DMS79 treated with DMSO at 0.1 percent for 48 hours (cell line): ENCODE data around the gene MED29.
A peak's percentile ranks its signal among the peaks of the same experiment; 100 is the strongest.

Experiments
- DNase-seq: peaks from one replicate; lab custom pipeline; 2025; lab: John Stamatoyannopoulos, UW

MED29 gene

GRCh38 chr19:39398297-39398864 is 7.2 kb downstream of the MED29 start:
- no peak for DNase-seq

- DNase-seq, result no peak
Observed at GRCh38 chr19:39399668-39400050, 8.5 kb downstream of the MED29 start.

- no peak for DNase-seq
Observed at GRCh38 chr19:39400061-39400460, 8.9 kb downstream of the MED29 start.

- DNase-seq, result no peak
Observed at GRCh38 chr19:39401070-39401548, 9.9 kb downstream of the MED29 start.

- DNase-seq, result no peak
Observed at GRCh38 chr19:39401549-39402345, 10.6 kb downstream of the MED29 start.

DNA sequence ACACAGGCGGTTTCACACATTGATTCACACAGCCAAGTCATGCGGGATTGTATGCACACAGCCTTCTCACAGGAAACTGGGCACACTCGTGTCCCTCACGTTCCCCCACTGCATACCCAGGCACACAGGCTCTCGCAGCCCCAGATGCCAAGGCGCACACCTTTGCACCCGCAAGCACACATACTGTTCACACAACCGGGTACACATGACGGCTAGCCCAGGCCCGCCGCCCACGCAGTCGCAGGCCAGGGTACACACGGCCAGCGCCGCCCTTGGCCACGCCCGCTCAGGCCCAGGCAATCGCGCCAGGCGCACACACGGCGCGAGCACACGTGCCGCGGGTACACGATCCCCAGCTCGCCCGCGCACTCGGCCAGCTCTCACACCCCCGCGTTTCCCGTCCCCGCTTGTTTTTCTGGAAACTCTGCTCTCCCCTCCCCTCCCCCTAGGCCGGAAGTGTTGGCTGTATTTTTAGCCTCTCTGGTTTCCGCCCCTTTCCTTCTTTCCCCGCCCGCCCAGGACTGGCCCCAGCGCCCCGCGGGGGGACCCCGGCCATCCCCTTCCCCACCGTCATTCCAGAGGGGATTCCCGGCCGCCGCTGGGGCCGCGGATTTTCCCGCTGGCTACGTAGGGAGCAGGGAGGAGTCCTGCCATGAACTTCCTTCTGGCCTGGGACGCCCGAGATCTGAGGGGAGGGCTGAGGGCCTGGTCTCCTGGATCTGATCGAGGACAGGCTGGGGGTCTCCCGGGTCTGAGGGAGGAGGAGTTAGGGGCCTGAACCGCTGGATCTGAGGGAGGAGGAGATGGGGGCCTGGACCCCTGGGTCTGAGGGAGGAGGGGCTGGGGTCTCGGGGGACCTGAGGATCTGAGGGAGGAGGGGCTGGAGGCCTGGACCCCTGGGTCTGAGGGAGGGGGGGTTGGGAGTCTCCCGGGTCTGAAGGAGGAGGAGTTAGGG is 11.4 kb downstream of the MED29 start:
- DNase-seq, result peak; percentile 59

- DNase-seq, result peak; percentile 91
Observed at GRCh38 chr19:39403331-39404312, 12.4 kb downstream of the MED29 start.

- no peak for DNase-seq
Observed at GRCh38 chr19:39405261-39405957, 14.2 kb downstream of the MED29 start.

DNA sequence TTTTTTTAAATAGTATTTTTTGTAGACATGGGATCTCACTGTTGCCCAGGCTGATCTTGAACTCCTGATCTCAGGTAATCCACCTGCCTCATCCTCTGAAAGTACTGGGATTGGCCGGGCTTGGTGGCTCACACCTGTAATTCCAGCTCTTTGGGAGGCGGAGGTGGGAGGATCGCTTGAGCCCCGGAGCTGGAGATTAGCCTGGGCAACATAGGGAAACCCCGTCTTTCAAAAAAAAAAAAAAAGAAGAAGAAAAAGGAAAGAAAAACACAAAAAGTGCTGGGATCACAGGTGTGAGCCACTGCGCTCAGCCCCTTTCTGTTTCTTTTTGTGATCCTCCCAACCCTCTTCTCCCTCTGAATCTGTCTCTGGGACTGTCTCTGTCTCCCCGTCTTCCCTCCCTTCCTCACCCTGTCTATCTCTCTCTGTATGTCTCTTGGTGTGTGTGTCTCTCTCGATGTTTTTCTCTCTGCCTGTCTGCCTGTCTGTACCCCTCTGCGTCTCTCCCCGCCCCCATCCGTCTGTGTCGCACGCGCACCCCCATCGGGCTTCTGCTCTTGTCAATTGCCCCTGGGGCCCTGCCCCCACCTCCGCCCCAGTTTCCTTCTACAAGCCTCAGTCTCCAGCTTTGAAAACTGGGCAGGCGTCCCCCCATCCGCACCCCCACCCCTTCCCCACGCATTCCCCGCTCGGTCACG is 14.9 kb downstream of the MED29 start:
- DNase-seq, result no peak

- DNase-seq, result peak; percentile 54
Observed at GRCh38 chr19:39406656-39407409, 15.7 kb downstream of the MED29 start, which contains the start of gene ZFP36. Gene ZFP36 (plus strand): TSS chr19:39406847. CDS start chr19:39406905, 58 bp downstream.

DNA sequence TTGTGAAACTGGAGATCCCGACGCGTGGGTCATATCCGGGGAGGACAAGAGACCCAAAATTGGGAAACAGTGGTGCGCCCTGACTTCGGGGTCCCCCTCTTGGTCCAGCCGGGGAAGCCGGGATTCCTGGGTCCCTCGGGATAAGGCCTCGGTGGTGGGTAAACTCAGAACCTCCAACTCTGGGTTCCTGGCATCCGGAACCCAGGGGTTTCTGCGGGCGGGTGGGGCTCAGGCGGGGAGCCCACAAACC is 16.2 kb downstream of the MED29 start:
- no peak for DNase-seq

DNA sequence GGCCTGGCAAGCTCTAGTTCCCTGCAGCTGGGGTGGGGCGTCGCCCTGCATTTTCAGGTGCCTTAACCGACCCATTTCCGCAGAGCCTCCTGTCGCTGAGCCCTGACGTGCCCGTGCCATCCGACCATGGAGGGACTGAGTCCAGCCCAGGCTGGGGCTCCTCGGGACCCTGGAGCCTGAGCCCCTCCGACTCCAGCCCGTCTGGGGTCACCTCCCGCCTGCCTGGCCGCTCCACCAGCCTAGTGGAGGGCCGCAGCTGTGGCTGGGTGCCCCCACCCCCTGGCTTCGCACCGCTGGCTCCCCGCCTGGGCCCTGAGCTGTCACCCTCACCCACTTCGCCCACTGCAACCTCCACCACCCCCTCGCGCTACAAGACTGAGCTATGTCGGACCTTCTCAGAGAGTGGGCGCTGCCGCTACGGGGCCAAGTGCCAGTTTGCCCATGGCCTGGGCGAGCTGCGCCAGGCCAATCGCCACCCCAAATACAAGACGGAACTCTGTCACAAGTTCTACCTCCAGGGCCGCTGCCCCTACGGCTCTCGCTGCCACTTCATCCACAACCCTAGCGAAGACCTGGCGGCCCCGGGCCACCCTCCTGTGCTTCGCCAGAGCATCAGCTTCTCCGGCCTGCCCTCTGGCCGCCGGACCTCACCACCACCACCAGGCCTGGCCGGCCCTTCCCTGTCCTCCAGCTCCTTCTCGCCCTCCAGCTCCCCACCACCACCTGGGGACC is 16.6 kb downstream of the MED29 start:
- DNase-seq, result peak; percentile 5

GRCh38 chr19:39408392-39409207 is 17.4 kb downstream of the MED29 start:
- peak; percentile 62 for DNase-seq

GRCh38 chr19:39409208-39410016 is 18.2 kb downstream of the MED29 start:
- DNase-seq, result peak; percentile 91

GRCh38 chr19:39410017-39410830 is 19.0 kb downstream of the MED29 start:
- peak; percentile 33 for DNase-seq

- DNase-seq, result no peak
Observed at GRCh38 chr19:39410831-39411080, 19.6 kb downstream of the MED29 start.
